ENCODE measurements around the gene SFT2D1. TPM values are rescaled to one million over a fixed set of nuclear protein-coding genes. Genes with fewer than 3 reads are reported as not detected.
A peak's percentile ranks its signal among the peaks of the same experiment; 100 is the strongest.

SFT2D1 gene
- total and polyA plus RNA-seq, 9 of the 15 experiments (the other 6 are each of a cell fraction or from before 2014, with no cell fraction given) = 54.4 to 140 (median 74.6) TPM

DNA sequence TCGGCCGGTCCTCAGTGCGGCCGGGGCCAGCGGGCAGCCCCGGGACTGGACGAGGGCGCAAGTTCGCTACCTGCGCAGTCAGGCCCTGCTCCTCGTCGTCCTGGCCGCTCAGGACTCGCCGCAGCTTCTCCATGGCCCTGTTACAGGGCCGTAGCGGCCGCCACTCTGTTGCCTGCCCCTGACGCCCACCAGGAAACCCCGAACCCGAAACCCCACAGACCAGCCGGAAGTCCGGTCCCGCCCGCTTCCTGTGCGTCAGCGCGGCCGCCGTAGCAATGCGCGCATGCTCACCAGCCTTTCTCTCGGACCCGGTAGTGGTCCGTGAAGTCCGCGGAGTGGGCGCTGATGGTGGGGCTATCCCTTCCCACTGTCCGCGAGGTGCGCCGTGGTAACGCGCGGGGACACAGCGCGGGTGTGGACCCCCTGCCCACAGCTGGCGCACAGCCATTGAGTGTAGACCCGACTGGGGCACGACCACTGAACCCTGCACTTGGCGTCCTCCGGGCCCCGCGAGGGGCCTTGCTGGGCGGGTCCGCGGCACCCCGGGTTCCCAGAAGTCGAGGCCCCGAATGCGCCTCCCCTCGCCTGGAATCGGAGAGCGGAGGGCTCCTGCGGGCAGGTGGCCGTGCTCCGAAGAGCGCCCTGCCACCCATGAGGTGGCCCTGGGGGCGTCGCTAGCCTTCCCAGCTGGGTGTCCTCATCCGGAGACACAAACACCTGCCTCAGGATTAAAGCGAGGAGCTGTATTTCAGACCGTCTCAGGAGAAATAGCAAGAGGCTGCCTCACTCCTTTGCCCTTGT, at the start of gene SFT2D1 (continued):
- TF ChIP-seq, protein P1, sequence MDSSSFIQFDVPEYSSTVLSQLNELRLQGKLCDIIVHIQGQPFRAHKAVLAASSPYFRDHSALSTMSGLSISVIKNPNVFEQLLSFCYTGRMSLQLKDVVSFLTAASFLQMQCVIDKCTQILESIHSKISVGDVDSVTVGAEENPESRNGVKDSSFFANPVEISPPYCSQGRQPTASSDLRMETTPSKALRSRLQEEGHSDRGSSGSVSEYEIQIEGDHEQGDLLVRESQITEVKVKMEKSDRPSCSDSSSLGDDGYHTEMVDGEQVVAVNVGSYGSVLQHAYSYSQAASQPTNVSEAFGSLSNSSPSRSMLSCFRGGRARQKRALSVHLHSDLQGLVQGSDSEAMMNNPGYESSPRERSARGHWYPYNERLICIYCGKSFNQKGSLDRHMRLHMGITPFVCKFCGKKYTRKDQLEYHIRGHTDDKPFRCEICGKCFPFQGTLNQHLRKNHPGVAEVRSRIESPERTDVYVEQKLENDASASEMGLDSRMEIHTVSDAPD (CRISPR knock-in tag; IDR thresholded peaks at IDR 0.05) = no peak
- no peak for TF ChIP-seq TCFL5 (CRISPR knock-in tag; conservative IDR thresholded peaks at IDR 0.05)
- no peak for TF ChIP-seq XRCC4 (IDR thresholded peaks at IDR 0.05; ENCODE audit: extremely low read depth, insufficient read depth, insufficient read length)
- no peak for TF ChIP-seq PTBP1 (IDR thresholded peaks at IDR 0.05; ENCODE audit: low read depth, low read length)
- TF ChIP-seq SAFB (IDR thresholded peaks at IDR 0.05; ENCODE audit: borderline replicate concordance, low read depth, low read length) = peak; percentile 91
- no peak for TF ChIP-seq E2F3 (CRISPR knock-in tag; IDR thresholded peaks at IDR 0.05)
- no peak for TF ChIP-seq ZNF174 (CRISPR knock-in tag; IDR thresholded peaks at IDR 0.05)
- TF ChIP-seq FOXJ3 (CRISPR knock-in tag; IDR thresholded peaks at IDR 0.05) = no peak
- TF ChIP-seq ZNF197 (CRISPR knock-in tag; IDR thresholded peaks at IDR 0.05; ENCODE audit: low read depth) = no peak
- TF ChIP-seq STAG1 (CRISPR knock-in tag; IDR thresholded peaks at IDR 0.05; ENCODE audit: borderline replicate concordance) = no peak
- TF ChIP-seq LARP7 (IDR thresholded peaks at IDR 0.05) = no peak
- 0 out of 2 replicates have a peak, but pooled peaks have one; percentile 77 for TF ChIP-seq ZNF77 (CRISPR knock-in tag; IDR thresholded peaks at IDR 0.05)
- peak; percentile 26; the same call in 1 of the 2 replicates for TF ChIP-seq SPI1 (IDR thresholded peaks at IDR 0.05; ENCODE audit: borderline replicate concordance, low read depth, low read length)
- no peak for TF ChIP-seq ZFP36 (IDR thresholded peaks at IDR 0.05; ENCODE audit: low read depth, low read length, partially characterized antibody)
- TF ChIP-seq, protein P2, sequence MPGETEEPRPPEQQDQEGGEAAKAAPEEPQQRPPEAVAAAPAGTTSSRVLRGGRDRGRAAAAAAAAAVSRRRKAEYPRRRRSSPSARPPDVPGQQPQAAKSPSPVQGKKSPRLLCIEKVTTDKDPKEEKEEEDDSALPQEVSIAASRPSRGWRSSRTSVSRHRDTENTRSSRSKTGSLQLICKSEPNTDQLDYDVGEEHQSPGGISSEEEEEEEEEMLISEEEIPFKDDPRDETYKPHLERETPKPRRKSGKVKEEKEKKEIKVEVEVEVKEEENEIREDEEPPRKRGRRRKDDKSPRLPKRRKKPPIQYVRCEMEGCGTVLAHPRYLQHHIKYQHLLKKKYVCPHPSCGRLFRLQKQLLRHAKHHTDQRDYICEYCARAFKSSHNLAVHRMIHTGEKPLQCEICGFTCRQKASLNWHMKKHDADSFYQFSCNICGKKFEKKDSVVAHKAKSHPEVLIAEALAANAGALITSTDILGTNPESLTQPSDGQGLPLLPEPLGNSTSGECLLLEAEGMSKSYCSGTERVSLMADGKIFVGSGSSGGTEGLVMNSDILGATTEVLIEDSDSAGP (CRISPR knock-in tag; IDR thresholded peaks at IDR 0.05) = 0 out of 2 replicates have a peak, but pooled peaks have one; percentile 43
- TF ChIP-seq, protein P3, sequence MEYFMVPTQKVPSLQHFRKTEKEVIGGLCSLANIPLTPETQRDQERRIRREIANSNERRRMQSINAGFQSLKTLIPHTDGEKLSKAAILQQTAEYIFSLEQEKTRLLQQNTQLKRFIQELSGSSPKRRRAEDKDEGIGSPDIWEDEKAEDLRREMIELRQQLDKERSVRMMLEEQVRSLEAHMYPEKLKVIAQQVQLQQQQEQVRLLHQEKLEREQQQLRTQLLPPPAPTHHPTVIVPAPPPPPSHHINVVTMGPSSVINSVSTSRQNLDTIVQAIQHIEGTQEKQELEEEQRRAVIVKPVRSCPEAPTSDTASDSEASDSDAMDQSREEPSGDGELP (CRISPR knock-in tag; IDR thresholded peaks at IDR 0.05; ENCODE audit: borderline replicate concordance) = peak; percentile 93
- TF ChIP-seq MTF1 (CRISPR knock-in tag; IDR thresholded peaks at IDR 0.05; ENCODE audit: borderline replicate concordance) = no peak
- TF ChIP-seq FOXA1 (IDR thresholded peaks at IDR 0.05; ENCODE audit: borderline replicate concordance) = no peak
- TF ChIP-seq, protein P4, sequence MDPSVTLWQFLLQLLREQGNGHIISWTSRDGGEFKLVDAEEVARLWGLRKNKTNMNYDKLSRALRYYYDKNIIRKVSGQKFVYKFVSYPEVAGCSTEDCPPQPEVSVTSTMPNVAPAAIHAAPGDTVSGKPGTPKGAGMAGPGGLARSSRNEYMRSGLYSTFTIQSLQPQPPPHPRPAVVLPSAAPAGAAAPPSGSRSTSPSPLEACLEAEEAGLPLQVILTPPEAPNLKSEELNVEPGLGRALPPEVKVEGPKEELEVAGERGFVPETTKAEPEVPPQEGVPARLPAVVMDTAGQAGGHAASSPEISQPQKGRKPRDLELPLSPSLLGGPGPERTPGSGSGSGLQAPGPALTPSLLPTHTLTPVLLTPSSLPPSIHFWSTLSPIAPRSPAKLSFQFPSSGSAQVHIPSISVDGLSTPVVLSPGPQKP (CRISPR knock-in tag; IDR thresholded peaks at IDR 0.05) = no peak
- no peak for TF ChIP-seq HDGF (IDR thresholded peaks at IDR 0.05)
- no peak for TF ChIP-seq IFI16 (CRISPR knock-in tag; IDR thresholded peaks at IDR 0.05)
- no peak for TF ChIP-seq ZNF124 (CRISPR knock-in tag; IDR thresholded peaks at IDR 0.05)
